HG02870 (cell line): ENCODE results near the gene TXK.

Experiments used
- ATAC-seq: cut with Tn5 transposase; IDR thresholded peaks from one replicate; pipeline ENCODE4 v1.9.1; 2021; ENCODE audit warnings: mild to moderate bottlenecking, moderate library complexity; ENCODE audit not compliant: unreplicated experiment

The TXK gene

GRCh38 chr4:48064349-48064748 is 69.7 kb downstream of the TXK start:
- peak; percentile 57 for ATAC-seq

- ATAC-seq = no peak
These were observed 75.2 kb downstream of the TXK start for GRCh38 chr4:48058617-48059530.

- ATAC-seq = no peak
These were observed 83.0 kb downstream of the TXK start for GRCh38 chr4:48051078-48051477.

GRCh38 chr4:48049483-48049882 is 84.6 kb downstream of the TXK start:
- ATAC-seq = no peak

GRCh38 chr4:48047896-48048295 is 86.2 kb downstream of the TXK start:
- no peak for ATAC-seq

- ATAC-seq = peak; percentile 90
These were observed 86.6 kb downstream of the TXK start for GRCh38 chr4:48047421-48047844.

- no peak for ATAC-seq
These were observed 88.0 kb downstream of the TXK start for GRCh38 chr4:48046059-48046458.

- no peak for ATAC-seq
These were observed 89.8 kb downstream of the TXK start for GRCh38 chr4:48044298-48044697.

- ATAC-seq = no peak
These were observed 90.5 kb downstream of the TXK start for GRCh38 chr4:48043504-48043903.

- no peak for ATAC-seq
These were observed 91.0 kb downstream of the TXK start for GRCh38 chr4:48042979-48043461.

- no peak for ATAC-seq
These were observed 92.4 kb downstream of the TXK start for GRCh38 chr4:48041535-48042137.

- no peak for ATAC-seq
These were observed 94.5 kb downstream of the TXK start for GRCh38 chr4:48039561-48039960.

- ATAC-seq = no peak
These were observed 95.4 kb downstream of the TXK start for GRCh38 chr4:48038666-48039065.

- no peak for ATAC-seq
These were observed 97.0 kb downstream of the TXK start for GRCh38 chr4:48037117-48037462.

- ATAC-seq = no peak
These were observed 98.1 kb downstream of the TXK start for GRCh38 chr4:48035952-48036351.

GRCh38 chr4:48033825-48034413 is 100.1 kb downstream of the TXK start:
- ATAC-seq = no peak

GRCh38 chr4:48033412-48033811 is 100.6 kb downstream of the TXK start:
- no peak for ATAC-seq

GRCh38 chr4:48032721-48033120 is 101.3 kb downstream of the TXK start:
- ATAC-seq = no peak

GRCh38 chr4:48031802-48032525 is 102.1 kb downstream of the TXK start:
- ATAC-seq = no peak

GRCh38 chr4:48030470-48030869 is 103.6 kb downstream of the TXK start:
- ATAC-seq = no peak

- ATAC-seq = peak; percentile 59
These were observed 105.4 kb downstream of the TXK start for GRCh38 chr4:48028696-48029095.
